Stomach (tissue), 4 donors: ENCODE data around the gene FNBP1L.

Source experiments
- EP300 ChIP-seq: sonication (generic); formaldehyde crosslinking; IDR thresholded peaks from one replicate; pipeline ENCODE4 v1.6.1; 2017; ENCODE audit warnings: antibody characterized with exemption
- POLR2A ChIP-seq, 4 donors: fragments of 450-650 bp; IDR thresholded peaks; one replicate each; pipeline ENCODE4 v1.6.1; 2016; ENCODE audit warnings: antibody characterized with exemption in 4 of 4, control low read depth in 2 of 4, mild to moderate bottlenecking in 1 of 4, moderate library complexity in 1 of 4
- POLR2AphosphoS5 ChIP-seq, 3 donors: sonication (generic); formaldehyde crosslinking; IDR thresholded peaks; one replicate each; pipeline ENCODE4 v1.6.1; 2016; ENCODE audit warnings: antibody characterized with exemption in 3 of 3
- TF ChIP-seq, protein P1 (sequence below), 7 experiments: fragments of 450-650 bp in 4 of 7; fragments of 200-600 bp in 3 of 7; sonication (generic) in 3 of 7; IDR thresholded peaks; one replicate each; pipeline ENCODE4 v1.5.1; 2016 to 2019; ENCODE audit warnings: antibody characterized with exemption in 7 of 7, control low read depth in 2 of 7, mild to moderate bottlenecking in 1 of 7

DNA sequence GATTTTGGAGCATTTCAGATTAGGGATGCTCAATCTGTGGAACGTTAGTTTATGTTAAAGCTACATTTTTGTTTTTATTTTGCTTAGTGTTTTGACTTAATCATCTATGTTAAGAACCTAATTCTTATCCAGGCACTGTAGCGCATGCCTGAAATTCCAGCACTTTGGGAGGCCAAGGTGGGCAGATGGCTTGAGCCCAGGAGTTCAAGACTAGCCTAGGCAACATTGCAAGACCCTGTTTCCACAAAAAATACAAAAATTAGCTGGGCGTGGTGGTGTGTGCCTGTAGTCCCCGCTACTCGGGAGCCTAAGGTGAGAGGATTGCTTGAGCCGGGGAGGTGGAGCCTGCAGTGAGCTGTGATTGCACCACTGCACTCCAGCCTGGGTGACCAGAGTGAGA, 23.4 kb downstream of the FNBP1L start:
- TF ChIP-seq, protein P1, sequence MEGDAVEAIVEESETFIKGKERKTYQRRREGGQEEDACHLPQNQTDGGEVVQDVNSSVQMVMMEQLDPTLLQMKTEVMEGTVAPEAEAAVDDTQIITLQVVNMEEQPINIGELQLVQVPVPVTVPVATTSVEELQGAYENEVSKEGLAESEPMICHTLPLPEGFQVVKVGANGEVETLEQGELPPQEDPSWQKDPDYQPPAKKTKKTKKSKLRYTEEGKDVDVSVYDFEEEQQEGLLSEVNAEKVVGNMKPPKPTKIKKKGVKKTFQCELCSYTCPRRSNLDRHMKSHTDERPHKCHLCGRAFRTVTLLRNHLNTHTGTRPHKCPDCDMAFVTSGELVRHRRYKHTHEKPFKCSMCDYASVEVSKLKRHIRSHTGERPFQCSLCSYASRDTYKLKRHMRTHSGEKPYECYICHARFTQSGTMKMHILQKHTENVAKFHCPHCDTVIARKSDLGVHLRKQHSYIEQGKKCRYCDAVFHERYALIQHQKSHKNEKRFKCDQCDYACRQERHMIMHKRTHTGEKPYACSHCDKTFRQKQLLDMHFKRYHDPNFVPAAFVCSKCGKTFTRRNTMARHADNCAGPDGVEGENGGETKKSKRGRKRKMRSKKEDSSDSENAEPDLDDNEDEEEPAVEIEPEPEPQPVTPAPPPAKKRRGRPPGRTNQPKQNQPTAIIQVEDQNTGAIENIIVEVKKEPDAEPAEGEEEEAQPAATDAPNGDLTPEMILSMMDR (IDR thresholded peaks at IDR 0.05), result no peak
- TF ChIP-seq POLR2A (IDR thresholded peaks at IDR 0.05), result no peak
- TF ChIP-seq EP300, result no peak
- TF ChIP-seq POLR2AphosphoS5 (IDR thresholded peaks at IDR 0.05), result no peak
